Epithelial cell of proximal tubule (primary cell): ENCODE measurements around the gene SPRR2E. TPM values are rescaled to one million over a fixed set of nuclear protein-coding genes. Genes with fewer than 3 reads are reported as not detected.
"Not testable (repeated sequence)": the region's sequence is repeated elsewhere in the genome, so short reads cannot be mapped to it uniquely, and the experiment has no call there.

Source experiments
- DNase-seq: peaks from one replicate; pipeline ENCODE4 v3.0.0-alpha.2; 2011; ENCODE audit warnings: low read depth
- H3K4me3 ChIP-seq: 2 replicates; pipeline ENCODE4 v1.5.1; 2011; ENCODE audit warnings: low read depth, mild to moderate bottlenecking, low read length
- CTCF ChIP-seq: conservative IDR thresholded peaks from 2 replicates; pipeline ENCODE4 v1.5.1; 2012; ENCODE audit warnings: low read depth, mild to moderate bottlenecking, low read length
- total RNA-seq: library from RNA; depleted of rRNA; stranded (reverse); fragments of >200 nt; gene quantifications from 2 replicates; pipeline ENCODE4 v1.2.3, GENCODE V29; 2015

Gene SPRR2E
- total RNA-seq, 1 donor from 2014 or later = not detected

GRCh38 chr1:153122831-153123421 lies 28.6 kb upstream of the SPRR2E start:
- no peak for DNase-seq
- TF ChIP-seq CTCF = no peak
- no peak overlapping the region for H3K4me3 ChIP-seq

- no peak overlapping the region for H3K4me3 ChIP-seq
- DNase-seq = no peak
- TF ChIP-seq CTCF = no peak
These were observed 26.6 kb upstream of the SPRR2E start for GRCh38 chr1:153120945-153121344.

- no peak overlapping the region for H3K4me3 ChIP-seq
- DNase-seq = no peak
- TF ChIP-seq CTCF = no peak
These were observed 25.2 kb upstream of the SPRR2E start for GRCh38 chr1:153119491-153119971.

- not testable (repeated sequence) for DNase-seq, H3K4me3 ChIP-seq
These were observed 20.9 kb upstream of the SPRR2E start for GRCh38 chr1:153115264-153115663.

- no peak for TF ChIP-seq CTCF
These were observed 19.1 kb upstream of the SPRR2E start, which contains the start of gene SPRR2F for GRCh38 chr1:153113416-153113815. Gene SPRR2F, minus strand, starts transcription at chr1:153113516. Its CDS starts 783 bp downstream, at chr1:153112733.

GRCh38 chr1:153112454-153112853 lies 18.1 kb upstream of the SPRR2E start:
- H3K4me3 ChIP-seq, DNase-seq: not testable (repeated sequence)

More at GRCh38 chr1:153113416-153113815, 19.1 kb upstream of the SPRR2E start, which contains the start of gene SPRR2F:
- DNase-seq = no peak
- H3K4me3 ChIP-seq = no peak within 1 kb of the TSS

GRCh38 chr1:153100245-153100644 lies 5.9 kb upstream of the SPRR2E start:
- DNase-seq = no peak
- no peak overlapping the region for H3K4me3 ChIP-seq
- TF ChIP-seq CTCF = no peak

GRCh38 chr1:153099461-153100045 lies 5.2 kb upstream of the SPRR2E start:
- no peak overlapping the region for H3K4me3 ChIP-seq
- TF ChIP-seq CTCF = no peak
- DNase-seq = no peak
